RCC 7860 (cell line): Measurements from ENCODE around the gene ANXA11.
A peak's percentile ranks its signal among the peaks of the same experiment; 100 is the strongest.
"Not testable (repeated sequence)": the region's sequence is repeated elsewhere in the genome, so short reads cannot be mapped to it uniquely, and the experiment has no call there.

Source experiments
- DNase-seq: peaks from one replicate; pipeline ENCODE4 v3.0.0-alpha.2; 2015; ENCODE audit warnings: low spot score
- FAIRE-seq: peaks from 2 replicates; lab custom pipeline; 2012; peaks lifted over from hg19 to GRCh38; lab: Jason Lieb, UNC

Gene ANXA11

GRCh38 chr10:80205477-80206276 is at the start of gene ANXA11:
TSS of gene ANXA11 (minus strand) at chr10:80205537. CDS start at chr10:80172861, 32,676 bp downstream.
- FAIRE-seq (no peak), DNase-seq (peak; percentile 74)

DNA sequence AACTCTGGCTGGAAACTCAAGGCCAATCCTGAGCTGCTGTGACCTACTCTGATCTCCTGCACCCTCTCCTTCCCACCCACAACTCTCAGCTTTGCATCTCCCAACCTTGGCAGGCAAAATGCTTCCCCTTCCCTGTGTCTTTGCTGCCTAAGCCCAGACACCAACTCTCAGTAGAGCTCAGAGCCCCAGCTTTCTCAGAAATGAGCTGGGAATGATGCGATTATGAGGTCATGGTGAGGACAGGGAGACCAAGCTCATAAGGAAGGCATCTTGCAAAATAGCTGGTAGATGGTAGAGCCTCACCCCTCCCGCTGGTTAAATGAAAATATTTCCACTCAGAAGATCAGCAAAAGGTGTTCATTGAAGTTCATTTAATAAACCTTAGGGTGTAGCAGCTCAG is 49.4 kb upstream of the ANXA11 start:
- not testable (repeated sequence) for DNase-seq, FAIRE-seq

DNA sequence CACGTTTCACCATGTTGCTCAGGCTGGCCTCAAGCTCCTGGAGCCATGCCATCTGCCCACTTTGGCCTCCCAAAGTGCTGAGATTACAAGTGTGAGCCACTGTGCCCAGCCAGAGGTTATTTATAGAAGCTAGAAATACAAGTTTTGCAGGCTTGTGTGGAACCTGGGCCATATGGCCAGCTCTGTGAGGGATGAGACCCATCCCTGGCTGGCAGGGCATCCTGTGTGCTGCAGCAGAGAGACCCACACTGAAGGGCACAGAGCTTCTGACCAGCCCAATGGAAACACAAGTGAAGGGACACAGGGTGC is 48.6 kb upstream of the ANXA11 start:
- DNase-seq: not testable (repeated sequence)

DNA sequence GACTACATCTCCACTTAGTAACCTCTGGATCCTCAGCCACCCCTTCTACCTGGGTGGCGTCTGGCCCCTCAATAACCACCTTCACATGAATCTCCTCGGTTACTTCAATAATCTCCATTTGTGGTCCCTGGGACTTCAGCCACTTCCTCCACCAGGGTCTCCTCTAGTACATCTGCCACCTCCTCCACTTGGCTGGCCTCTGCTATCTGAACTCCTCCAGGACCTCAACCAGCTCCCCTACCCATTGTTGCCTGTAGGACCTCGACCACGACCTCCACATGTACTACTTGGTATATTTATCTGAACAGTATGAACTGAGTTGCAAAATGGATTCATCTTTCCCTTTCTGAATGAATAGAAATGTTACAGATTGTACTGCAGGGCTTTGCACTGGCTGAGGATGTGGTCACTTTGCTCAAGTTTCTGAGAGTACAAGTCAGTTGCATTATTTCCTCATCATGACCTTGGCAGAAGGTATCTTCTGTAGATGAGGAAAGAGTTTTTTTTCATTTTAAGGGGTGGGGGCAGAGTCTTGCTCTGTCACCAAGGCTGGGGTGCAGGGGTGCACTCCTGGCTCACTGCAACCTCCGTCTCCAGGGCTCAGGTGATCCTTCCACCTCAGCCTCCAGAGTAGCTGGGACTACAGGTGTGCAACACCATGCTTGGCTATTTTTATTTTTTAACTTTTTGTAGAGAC is 48.1 kb upstream of the ANXA11 start:
- FAIRE-seq (no peak), DNase-seq (no peak)

More for the DNA sequence above, 48.6 kb upstream of the ANXA11 start:
- not testable (repeated sequence) for FAIRE-seq

GRCh38 chr10:80252296-80252887 is 47.1 kb upstream of the ANXA11 start:
- FAIRE-seq (no peak), DNase-seq (no peak)

- not testable (repeated sequence) for DNase-seq, FAIRE-seq
These were observed 46.5 kb upstream of the ANXA11 start for GRCh38 chr10:80251703-80252280.

DNA sequence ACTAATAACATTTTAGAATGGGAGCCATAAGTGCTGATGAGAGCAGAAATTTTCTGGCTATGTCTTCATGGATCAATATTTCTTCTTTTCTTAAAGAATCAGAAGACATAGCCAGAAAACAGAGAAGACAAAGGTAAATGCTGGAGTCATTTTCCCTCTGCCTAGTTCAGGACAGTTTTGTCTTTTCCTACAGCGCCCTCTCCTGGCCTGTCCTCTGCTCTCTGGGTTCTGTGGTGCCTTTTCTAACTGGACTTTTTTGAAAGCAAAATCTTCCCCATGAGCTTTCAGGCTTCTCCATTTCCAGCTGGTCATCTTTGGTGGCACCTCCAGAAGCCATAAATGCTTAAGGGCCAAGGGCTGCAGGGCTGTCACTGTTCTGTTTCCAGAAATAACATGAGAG is 45.1 kb upstream of the ANXA11 start:
- DNase-seq: not testable (repeated sequence)

DNA sequence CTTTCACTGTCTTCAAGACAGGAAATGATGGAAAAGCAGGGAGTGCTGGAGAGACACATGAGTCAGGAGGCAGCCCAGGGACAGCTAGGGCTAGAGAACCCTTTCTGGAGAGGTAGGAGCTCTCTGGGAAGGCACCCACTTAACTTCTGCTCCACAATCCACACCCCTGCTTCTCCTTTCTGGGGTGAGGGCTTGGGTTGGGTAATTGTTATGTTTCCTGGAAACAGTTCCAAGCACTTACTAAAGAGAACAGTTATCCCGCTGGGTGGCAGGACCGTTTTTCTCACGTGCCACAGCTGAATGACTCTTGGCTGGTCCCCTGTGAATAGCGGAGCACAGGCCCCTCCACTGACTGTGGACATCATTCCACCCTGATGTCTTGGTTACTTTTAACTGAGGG is 44.6 kb upstream of the ANXA11 start:
- FAIRE-seq, DNase-seq: not testable (repeated sequence)

More for the DNA sequence above, 45.1 kb upstream of the ANXA11 start:
- not testable (repeated sequence) for FAIRE-seq

DNA sequence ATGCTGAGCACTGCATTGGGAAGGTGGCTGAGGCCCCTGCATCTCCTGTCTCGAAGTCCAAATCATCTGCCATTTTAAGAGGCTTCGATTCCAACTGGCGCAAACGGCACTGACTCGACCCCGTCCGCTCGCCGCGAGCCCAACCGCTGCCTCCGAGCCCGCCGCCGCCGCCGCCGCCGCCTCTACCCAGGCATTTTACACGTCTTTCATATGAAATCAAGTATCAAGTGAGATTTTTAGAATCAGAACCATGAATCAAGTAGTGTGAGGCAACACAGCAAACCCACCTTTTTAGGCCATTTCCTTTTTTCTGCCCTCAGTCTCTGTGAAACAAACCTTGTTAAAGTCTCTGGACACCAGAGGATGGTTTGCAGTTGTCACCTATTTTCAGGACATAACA is 42.3 kb upstream of the ANXA11 start:
- not testable (repeated sequence) for DNase-seq, FAIRE-seq

- FAIRE-seq, DNase-seq: not testable (repeated sequence)
These were observed 39.0 kb upstream of the ANXA11 start for GRCh38 chr10:80244371-80244770.

DNA sequence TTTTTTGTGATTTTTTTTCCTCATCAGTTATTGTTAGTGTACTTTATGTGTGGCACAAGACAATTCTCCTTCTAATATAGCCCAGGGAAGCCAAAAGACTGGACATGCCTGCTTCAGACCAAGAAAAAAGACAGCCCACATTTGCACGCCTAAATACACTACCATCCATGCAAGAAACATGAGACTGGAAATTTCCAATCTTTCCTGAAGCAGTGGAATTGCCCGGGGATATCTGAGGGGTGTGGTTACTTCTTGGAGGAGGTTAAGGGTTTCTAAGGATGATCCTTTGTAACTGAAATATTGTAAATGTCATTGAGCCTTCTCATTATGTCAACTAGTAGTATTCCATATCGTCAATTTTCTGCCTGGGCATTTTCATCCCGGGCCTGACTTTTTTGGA is 37.0 kb upstream of the ANXA11 start:
- not testable (repeated sequence) for FAIRE-seq, DNase-seq

DNA sequence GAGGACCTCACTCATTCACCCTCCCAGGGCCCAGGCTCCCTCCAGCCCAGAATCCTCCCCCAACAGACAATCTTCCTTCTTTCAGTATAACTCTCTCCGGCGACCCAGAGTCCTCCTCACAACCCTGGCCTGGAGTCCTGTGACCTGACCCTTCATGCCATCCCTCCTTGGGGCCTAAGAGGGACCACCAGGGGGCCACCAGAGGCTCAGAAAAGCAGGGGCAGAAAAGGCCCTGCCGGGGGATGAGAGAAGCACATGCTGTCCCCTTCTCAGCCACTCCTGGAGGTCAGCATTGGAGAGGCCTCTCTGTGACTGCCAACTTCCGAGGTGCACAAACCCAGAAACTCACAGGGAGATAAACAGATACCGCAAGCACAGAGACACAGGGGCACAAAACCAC is 31.1 kb upstream of the ANXA11 start:
- not testable (repeated sequence) for FAIRE-seq, DNase-seq

GRCh38 chr10:80234331-80235235 is 29.2 kb upstream of the ANXA11 start:
- DNase-seq, FAIRE-seq: not testable (repeated sequence)

GRCh38 chr10:80233871-80234270 is 28.5 kb upstream of the ANXA11 start:
- not testable (repeated sequence) for DNase-seq, FAIRE-seq

- DNase-seq, FAIRE-seq: not testable (repeated sequence)
These were observed 21.4 kb upstream of the ANXA11 start for GRCh38 chr10:80226723-80227122.

- FAIRE-seq, DNase-seq: not testable (repeated sequence)
These were observed 17.7 kb upstream of the ANXA11 start for GRCh38 chr10:80223031-80223419.

- not testable (repeated sequence) for FAIRE-seq
These were observed 13.5 kb upstream of the ANXA11 start for GRCh38 chr10:80218878-80219277.

DNA sequence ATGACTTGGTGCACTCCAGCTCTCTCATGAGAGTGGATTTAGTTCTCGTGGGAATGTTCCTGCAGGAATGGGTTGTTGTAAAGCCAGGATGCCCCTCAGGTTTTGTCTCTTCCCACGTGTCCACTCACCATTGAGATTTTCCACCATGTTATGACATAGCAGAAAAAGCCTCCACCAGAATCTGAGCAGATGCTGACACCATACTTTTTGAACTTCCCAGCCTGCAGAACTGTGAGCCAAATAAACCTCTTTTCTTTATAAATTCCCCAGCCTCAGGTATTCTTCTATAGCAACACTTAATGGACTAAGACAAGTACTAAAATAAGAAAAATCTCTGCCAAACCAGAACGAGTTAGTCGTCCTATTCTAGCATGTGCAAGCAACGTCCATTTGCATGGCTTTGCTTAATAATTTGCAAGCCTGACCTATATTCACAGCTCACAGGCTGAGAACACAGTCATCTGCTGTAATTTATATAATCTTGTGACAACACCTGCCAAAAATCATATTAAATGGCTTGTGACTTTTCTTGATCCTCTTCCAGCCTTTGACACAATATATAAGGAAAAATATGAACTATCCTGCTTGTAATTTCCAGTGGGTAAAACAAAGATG is 9.1 kb upstream of the ANXA11 start:
- DNase-seq, FAIRE-seq: not testable (repeated sequence)

More at GRCh38 chr10:80218878-80219277, 13.5 kb upstream of the ANXA11 start:
- DNase-seq: not testable (repeated sequence)

DNA sequence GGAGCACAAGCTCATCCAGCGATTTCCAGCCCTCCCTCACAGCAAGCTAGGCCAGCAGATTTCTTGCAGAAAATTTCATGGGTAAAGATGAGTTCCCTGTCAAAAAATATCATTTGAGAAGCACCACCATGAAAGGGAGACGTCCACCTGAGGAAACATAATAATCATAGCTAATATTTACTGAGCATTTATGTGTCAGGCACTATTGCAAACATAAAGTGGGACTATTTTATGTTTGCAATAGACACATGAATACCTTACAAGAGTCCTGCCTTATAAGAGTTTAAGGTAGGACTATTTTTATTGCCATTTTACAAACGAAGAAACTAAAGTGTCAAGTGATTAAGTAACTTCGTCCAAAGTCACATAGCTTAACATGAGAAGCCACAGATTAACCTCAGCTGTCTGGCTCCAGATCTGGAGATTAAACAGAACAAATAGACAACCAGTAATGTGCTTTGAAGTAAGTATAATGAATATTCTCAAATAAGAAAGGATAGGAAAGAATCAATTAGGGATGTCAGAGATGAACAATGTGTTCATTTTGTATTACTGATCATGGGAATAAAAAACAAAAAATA is 7.3 kb upstream of the ANXA11 start:
- DNase-seq, FAIRE-seq: not testable (repeated sequence)
